Stimulated activated CD8-positive, alpha-beta memory T cell treated with anti-CD3 and anti-CD28 coated beads, Interleukin-7, amount 100 ng/mL, for 4 hours (primary cell): ENCODE measurements around the gene COG3.

Source experiments
- DNase-seq, 2 donors: peaks; one replicate each; pipeline ENCODE4 v3.0.0-alpha.2; 2020; ENCODE audit warnings: low read depth in 2 of 2

The COG3 gene

DNA sequence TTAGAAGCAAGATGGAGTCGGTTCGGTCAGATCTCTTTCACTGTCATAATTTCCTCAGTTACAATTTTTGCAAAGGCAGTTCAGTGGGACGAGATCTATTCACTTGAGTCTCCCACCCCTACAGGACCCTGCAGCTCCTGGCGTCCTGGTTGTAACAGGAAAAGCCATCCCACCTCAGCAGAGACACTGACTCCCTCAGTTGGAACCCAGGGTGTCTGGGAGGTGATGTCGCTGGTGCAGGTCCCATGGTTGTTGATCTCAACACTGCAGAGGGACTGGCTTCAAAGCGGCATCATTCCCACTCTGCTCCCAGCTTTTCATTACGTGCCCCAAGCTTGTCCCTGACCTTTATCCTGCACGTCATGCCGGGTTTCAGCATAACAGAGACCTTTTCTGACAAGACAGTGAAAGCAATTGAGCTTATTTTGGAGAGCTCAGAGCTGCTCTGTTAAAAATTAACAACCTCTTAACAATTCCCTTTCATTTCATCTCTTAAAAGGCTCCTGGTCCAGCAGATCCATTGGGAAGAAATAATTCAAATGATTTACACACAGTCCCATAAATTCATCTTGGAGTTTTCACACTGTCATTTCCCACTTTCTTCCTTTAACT, 17.6 kb upstream of the COG3 start:
- no peak for DNase-seq

DNA sequence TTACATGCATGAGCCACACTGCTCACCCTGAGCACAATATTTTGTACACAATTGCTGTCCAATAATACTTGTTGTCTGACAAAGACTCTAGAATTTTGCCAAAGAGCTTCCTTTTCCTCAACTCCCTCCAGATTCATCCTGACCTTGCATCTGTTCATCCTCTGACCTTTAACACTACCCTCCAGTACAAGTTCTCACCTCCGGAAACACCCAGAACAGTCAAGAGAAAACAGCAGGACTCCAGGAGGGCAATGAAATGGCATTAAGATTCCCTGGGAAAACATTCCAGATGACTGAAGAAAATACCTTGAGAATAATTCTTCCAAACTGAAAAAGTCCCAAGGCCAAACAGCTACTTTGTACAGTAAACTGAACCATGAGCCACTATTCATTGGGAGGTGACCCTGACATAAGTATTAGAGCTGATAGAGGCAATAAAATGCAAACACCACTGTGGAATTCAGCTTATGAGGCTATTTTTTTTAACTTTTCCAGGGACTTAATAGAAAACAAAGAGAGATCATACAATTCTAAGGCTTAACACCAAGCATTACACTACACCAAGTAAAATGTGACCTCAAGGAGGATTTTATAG, 15.7 kb upstream of the COG3 start:
- no peak for DNase-seq

DNA sequence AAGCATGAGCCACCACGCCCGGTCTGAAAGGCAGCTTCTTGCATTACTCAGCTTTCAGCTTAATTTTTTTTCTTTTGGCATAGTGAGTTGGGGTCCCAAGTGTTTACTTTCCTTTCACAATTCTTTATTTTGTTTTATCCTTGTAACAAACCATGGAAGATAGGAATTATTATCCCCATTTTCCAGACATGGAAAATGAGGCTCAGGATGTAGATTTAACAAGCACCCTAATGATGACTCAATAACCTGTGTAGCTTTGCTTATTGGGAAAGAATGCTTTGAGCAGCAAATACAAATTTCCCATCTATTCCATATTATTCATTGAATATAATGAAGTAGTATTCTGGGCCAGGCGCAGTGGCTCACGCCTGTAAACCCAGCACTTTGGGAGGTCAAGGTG, 13.5 kb upstream of the COG3 start:
- DNase-seq = no peak

DNA sequence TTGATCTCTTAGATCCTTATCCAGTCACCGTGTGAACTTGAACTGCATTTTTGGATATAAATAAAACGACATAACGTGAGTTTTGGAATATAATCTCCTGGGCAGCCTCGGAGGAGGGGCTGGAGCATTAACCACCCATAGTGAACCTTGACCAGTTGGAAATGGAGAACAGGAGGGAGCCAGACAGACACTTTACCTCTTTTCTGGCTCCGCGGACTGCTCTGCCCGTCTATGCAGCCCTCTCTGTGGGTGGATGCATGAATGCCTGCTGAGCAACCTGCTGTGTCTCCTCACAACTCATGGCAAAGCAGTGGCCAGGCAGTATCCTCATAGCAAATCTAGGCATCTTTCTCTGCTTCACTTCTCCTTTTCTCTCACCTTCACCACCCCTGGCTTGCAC, 10.5 kb upstream of the COG3 start:
- DNase-seq = no peak

DNA sequence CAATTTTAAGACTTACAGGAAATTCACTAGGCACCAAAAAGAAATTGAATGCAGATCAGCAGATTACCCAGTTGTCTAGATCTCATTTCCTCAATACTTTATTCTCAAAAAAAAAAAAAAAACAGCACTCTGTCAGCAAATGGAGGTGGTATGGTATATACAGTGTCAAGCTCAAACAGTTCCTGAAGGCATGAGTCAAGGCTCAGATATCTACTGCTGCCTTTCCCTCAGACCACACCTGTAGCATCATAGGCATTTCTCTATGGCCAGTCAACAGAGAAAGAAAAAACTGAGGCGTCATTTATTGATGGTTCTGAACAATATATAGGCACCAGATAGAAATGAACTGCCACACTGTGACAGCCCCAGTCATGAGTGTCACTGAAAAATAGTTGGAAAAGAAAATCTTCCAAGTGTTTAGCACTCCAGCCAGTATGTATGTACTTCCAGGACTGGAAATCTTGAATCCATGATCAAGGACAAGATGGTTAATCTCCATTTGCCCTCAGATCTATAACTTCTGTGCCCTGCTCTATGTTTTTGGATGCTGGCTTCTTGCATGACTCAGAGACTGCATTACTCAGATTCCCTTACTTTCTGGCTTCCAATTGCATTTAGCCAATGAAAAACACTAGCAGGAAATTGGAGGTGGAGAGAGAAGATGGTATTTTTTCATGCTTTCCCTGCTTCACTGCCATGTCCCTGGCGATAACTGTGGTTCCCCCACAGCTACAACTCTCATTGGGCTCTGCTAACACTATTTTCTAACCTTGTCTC, 8.4 kb upstream of the COG3 start:
- no peak for DNase-seq

DNA sequence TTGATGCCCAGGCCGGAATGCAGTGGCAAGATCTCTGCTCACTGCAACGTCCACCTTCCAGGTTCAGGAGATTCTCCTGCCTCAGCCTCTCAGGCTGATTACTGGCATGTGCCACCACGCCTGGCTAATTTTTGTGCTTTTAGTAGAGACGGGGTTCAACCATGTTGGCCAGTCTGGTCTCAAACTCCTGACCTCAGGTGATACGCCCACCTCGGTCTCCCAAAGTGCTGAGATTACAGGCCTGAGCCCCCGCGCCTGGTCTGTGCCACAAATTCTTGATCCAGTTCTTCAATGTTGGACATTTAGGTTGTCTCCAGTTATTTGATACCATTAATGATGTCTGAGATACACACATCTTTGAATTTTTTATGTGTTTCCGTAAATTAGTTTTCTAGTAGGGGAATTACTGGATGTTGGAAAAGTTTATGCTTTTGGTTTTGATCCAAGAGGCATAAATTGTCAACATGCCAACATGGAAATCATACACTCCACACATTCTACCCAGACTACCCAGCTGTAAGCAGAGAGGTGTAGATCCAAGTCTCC, 525 bp upstream of the COG3 start:
- no peak for DNase-seq

DNA sequence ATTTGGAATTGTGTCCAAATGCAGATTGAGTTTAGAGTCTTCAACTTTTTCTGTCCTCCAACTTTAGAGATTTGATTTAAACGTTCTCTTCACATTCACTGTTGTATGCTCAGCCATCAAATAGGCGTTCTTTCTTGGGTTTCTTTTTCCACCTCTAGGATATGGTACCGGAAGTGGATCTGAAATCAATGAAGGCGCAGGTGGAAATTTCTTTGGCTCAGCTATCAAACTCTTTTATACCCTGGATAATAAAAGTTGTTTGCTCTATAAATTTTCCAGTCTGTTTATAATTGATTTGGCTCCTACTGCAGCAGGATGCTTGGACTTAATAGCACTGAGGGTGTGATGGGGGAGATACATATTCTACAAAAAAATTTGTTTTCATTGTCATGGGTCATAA, 1.6 kb downstream of the COG3 start:
- DNase-seq = no peak

DNA sequence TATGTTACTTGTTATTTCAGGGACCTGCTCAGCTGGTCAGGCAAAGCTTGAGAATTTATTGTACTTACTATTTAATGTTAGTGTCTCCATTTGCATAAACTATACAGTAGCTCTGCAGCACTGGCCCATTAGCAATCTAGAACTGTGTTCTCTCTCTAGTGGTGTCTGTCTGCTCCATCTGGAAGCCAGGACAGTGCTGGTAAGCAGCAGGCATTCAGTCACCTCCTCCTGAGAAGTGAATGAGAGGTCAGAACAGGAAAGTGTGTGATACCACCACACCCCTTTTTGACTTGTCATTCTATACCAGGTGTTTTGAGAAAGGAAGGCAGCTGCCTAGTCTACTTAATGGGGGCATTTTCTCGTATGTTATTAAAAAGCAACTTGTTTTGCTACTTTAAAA, 3.9 kb downstream of the COG3 start:
- no peak for DNase-seq

DNA sequence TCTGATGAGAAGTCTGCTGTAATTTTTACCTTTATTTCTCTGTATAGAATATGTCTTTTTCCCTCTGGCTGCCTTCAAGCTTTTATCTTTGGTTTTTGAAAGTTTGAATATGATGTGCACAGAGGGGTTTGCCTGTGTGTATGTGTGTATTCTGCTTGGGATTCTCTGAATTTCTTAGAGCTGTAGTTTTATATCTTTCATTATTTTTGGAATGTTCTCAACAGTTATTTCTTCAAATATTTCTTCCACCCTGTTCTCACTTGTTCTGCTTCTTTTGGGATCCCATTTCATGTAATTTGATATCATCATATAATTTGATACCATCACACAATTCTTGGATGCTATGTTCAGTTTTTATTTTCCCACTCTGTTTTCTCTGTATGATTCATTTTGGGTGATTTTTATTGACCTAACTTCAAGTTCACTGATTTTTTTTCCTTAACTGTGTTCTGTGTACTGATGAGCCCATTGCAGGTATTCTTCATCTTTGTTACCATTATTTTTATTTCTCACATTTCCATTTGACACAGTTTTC, 7.5 kb downstream of the COG3 start:
- DNase-seq = no peak

DNA sequence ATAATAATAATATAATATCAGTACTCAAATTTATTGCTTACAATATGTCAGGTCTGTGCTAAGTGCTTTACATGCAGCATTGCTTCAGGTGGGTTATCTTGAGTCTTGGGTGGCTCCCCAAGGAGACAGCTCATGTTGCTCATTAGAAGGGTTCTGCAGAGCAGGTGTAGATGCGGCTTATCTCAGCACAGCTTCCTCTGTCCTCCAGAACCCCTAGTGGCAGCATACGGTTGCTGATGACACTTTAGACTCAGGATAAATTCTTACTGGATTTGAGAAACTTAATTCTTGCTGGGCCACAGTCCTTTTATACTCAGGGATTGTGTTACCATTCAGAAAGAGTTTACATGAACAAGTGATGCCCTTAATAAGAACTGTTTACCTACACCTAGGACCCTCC, 8.9 kb downstream of the COG3 start:
- no peak for DNase-seq

DNA sequence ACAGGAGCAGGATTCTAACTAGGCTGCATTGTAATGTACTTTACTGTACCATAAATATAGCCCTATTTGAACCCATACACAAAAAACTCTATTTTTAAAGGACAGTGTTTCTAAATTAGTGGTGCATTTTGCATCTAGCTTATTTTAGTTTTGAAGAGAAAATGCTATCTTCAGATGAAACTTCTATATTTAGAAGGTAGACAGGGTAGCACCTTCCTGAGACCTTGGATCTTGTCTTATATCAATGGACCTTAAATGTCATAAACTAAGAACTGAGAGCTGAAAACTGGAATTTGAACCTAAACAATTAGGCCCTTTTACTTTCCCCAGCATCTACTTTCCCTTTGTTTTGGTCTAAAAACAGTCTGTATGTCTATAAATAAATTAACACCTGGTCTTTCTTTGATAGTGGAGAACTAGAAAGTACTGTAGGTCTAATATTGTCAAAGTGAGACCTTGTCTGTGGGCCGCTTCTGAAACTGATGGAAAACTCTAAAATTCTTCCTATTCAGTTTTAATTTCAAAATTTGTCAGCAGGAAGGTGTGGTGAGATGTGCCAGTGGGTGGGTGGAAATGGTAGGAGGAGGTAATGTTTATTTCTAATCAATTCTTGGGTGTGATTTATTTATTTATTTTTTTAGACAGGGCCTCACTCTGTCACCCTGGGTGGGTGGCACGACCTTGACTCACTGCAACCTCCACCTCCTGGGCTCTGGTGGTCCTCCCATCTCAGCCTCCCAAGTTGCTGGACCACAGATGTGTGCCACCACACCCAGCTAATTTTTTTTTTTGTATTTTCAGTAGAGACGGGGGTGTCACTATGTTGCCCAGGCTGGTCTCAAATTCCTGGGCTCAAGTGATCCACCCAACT, 10.1 kb downstream of the COG3 start:
- no peak for DNase-seq

DNA sequence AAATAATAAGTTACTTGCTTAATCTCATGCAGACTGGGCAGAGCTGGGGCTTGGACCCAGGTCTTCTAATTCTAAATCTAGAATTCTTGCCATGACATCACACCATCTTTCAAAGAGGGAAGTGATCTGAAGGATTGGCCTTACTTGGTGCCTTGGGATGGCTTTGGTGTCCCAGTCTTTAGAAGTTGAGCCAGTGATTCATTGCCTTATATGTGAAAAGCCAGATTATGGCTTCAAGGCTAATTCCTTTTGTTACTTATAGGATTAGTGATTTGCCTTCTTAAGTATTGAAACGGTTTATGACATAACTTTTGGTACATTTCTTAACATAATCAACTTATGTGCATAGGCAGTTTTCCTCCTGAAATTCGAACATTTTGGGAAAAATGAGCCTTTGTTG, 14.9 kb downstream of the COG3 start:
- DNase-seq = no peak

DNA sequence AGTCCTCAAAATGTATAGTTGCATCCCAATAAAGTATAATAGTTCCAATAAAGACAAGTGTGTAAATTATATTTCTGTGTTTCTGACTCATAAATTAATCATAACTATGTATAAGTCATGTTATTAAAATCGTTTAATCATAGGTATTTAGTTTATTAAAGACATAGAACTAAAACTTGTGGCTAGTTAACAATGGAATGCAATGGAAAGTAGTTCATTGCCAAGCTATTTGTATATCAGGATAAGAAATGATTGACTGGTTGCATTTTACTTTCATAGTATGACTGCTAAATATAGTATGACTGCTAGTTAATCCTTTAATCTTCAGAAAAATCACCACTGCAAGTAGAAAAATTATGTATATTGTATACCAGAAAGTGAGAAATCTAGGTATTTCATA, 16.9 kb downstream of the COG3 start:
- no peak for DNase-seq

DNA sequence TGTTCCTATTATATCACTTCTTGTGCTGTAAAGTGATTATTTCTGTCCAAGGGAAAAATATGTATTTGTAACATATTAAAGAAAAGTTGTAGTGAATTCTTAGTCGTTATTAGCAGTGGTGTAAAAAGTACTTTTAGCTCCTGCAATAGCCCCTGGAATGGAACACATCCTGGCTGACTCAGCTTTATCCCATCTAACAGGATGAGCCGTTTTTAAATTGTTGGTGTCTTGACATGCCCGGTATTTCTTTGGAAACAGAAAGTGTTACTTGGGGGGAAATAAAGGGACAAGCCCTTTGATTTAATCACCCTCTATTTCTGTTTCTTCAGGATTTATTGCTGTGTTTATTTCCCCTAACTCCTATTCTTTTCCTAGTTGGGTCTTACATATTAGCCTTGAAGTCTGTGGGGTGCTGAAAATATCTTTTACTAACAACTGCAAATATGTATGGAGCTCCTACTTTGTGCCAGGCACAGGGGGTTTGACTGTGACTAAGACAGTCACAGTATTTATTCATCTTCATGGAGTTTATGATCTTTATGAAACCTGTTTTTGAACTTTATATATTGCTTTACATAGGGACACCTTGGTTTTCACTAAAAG, 17.9 kb downstream of the COG3 start:
- no peak for DNase-seq

DNA sequence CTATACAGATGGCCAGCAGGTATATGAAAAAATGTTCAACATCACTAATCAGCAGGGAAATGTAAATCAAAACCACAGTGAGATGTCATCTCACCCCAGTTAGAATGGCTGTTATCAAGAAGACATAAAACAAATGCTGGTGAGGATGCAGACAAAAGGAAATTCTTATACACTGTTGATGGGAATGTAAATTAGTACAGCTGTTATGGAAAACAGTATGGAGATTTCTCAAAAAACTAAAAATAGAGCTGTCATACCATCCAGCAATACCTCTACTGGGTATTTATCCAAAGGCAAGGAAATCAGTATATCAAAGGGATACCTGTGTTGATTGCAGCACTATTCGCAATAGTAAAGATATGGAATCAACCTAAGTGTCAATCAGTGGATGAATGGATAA, 22.9 kb downstream of the COG3 start:
- DNase-seq = no peak

DNA sequence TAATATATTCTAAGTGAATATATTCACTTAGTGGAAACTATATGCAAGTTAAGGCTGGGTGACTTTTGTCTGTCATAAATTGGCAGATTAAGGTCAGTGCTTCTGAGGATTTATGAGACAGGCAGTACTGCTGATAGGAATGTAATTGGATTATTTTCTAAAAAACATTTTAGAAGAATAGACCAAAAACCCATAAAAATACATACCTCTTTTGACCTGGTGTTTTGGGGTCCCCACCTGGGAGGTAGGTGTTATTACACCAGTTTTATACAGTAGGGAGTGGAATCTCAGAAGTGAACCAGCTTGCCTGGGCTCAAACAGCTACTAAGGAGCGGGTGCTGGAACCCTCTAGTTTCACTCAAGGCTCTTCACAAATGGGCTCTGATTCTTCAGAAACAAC, 25.3 kb downstream of the COG3 start:
- no peak for DNase-seq

DNA sequence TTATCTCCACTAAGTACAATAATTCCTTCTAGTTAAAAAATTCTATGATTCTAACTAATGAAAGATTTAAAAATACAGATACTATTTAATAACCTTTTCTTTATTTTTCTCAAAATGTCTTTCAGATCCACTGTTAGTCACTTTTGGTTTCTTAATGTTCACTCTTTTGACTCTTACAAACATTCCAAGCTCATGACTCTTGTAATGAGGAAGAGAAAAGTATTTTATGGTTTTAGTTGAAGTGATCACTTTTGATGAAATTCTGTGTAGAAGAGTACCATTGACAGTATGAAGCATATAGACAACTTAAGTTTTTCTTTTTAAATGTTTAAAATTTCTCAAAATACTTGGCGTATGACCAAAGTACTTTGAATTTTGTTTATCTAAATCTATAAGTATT, 27.8 kb downstream of the COG3 start:
- DNase-seq = no peak

DNA sequence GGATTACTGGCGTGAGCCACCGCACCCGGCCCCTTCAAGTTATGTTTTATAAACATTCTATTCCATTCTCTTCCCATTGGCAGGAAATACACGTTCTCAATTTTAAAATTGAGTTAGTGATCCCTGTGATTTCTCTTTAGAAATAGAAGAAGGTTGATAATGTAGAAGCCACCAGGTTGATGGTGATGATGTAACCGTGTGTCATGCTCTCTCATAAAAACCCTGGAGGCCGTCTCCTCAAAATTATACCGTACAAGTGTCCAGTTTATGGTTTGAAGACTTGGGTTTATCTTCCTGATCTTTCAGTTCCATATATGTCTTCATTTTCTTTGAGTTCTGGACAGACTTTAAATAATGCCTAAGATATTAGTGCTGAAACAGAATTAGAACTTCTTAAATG, 32.2 kb downstream of the COG3 start:
- DNase-seq = no peak

DNA sequence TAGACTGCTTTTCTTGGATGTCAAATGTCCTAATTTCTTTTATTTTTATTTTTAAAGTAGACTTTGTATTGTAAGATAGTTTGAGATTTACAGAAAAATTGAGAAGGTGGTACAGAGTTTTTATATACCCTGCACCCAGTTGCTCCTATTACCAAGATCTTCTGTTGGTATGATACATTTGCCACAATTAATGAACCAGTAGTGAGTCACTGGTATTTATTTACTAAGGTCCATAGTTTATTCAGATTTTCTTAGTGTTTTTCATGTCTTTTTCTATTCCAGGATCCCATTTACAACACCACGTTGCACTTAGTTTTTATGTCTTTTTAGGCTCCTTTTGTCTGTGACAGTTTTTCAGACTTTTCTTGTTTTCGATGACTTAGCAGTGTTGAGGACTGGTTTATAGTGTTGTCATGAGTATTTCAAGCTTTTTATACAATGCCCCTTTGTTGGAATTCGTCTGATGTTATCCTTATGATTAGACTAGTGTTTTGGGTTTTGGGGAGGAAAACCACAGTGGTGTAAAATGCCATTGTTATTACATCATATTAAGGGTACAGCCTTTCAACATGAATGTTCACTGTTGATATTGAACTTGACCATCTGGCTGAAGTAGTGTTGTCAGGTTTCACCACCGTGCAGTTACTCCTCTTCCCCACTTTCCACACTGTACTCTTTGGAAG, 35.9 kb downstream of the COG3 start:
- DNase-seq = no peak

DNA sequence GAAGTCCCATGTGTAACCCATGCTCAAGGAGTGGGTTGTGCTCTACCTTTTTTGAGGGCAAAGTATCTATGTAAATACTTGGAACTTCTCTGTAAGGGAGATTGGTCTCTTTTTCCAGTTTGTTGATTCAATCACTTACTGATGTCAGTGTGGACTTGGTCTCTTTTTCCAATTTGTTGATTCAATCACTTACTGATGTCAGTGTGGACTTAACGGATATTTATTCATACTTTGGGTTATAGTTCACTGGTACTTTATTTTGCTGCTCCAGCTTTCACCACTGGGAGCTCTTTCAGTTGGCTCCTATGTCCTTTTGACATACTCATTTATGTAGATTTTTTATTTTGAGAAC, 36.4 kb downstream of the COG3 start:
- DNase-seq = no peak

DNA sequence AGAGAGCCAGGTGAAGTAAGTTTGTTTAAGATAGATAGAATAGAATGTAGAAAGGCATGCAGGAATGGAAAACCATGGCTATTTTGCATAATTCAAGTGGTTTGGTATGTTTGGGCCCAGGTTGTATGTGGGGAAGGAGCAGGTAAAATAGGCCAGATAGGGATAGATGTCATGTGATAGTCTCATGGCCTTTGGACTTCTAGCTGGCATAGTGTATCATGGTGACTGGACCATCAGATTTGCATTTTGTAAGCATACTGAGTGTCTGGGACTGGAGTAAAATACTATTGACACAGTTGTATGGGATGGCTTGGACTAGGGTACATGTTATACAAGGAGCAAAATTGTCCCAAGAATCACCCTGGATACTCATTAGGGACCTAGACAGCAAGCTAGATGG, 38.9 kb downstream of the COG3 start:
- no peak for DNase-seq
